DOHH2 (cell line): Measurements from ENCODE around the gene UAP1L1.

Experiments used
- H3F3A ChIP-seq: fragments of 200-600 bp; sonication (generic), shearing (Covaris generic); 2 replicates; pipeline ENCODE4 v1.6.0; 2016; ENCODE audit warnings: antibody characterized with exemption, mild to moderate bottlenecking; ENCODE audit not compliant: control insufficient read depth, insufficient read depth
- H3K27ac ChIP-seq: fragments of 200-600 bp; sonication (generic); 2 replicates; pipeline ENCODE4 v1.5.1; 2014; ENCODE audit warnings: low read depth, mild to moderate bottlenecking, low read length, moderate library complexity
- H3K27me3 ChIP-seq: fragments of 200-600 bp; sonication (generic); 2 replicates; pipeline ENCODE4 v1.6.1; 2014; ENCODE audit warnings: mild to moderate bottlenecking, low read length, mixed read lengths; ENCODE audit not compliant: control insufficient read depth
- H3K36me3 ChIP-seq: fragments of 200-600 bp; sonication (generic); 2 replicates; pipeline ENCODE4 v1.6.1; 2014; ENCODE audit warnings: mild to moderate bottlenecking, low read length, moderate library complexity, mixed read lengths; ENCODE audit not compliant: control insufficient read depth
- H3K4me1 ChIP-seq: fragments of 200-600 bp; sonication (generic); 2 replicates; pipeline ENCODE4 v1.6.1; 2014; ENCODE audit warnings: mild to moderate bottlenecking, low read length, mixed read lengths; ENCODE audit not compliant: control insufficient read depth
- H3K4me2 ChIP-seq: fragments of 200-600 bp; sonication (generic); 2 replicates; pipeline ENCODE4 v1.6.0; 2014; ENCODE audit warnings: mild to moderate bottlenecking, low read length, moderate library complexity
- H3K4me3 ChIP-seq: fragments of 200-600 bp; sonication (generic); 2 replicates; pipeline ENCODE4 v1.5.1; 2014; ENCODE audit warnings: mild to moderate bottlenecking, low read length, mixed read lengths
- H3K79me2 ChIP-seq: fragments of 200-600 bp; sonication (generic); 2 replicates; pipeline ENCODE4 v1.6.1; 2014; ENCODE audit warnings: mild to moderate bottlenecking, low read length, mixed read lengths; ENCODE audit not compliant: control insufficient read depth
- H3K9me2 ChIP-seq: fragments of 200-600 bp; sonication (generic); replicated peaks from 2 replicates; pipeline ENCODE4 v1.6.1; 2014; ENCODE audit warnings: mild to moderate bottlenecking, low read length, mixed read lengths; ENCODE audit not compliant: control insufficient read depth
- H3K9me3 ChIP-seq: fragments of 200-600 bp; sonication (generic); 2 replicates; pipeline ENCODE4 v1.6.1; 2014; ENCODE audit warnings: antibody characterized with exemption, low read length, mixed read lengths; ENCODE audit not compliant: control insufficient read depth, insufficient read depth
- H4K20me1 ChIP-seq: fragments of 200-600 bp; sonication (generic); 2 replicates; pipeline ENCODE4 v1.6.0; 2014; ENCODE audit warnings: low read depth, mild to moderate bottlenecking, antibody characterized with exemption, low read length, moderate library complexity; ENCODE audit not compliant: control insufficient read depth, insufficient read depth
- CTCF ChIP-seq: fragments of 200-600 bp; sonication (generic); IDR thresholded peaks from one replicate; pipeline ENCODE4 v1.5.1; 2014; ENCODE audit warnings: antibody characterized with exemption, mild to moderate bottlenecking, low read depth, low read length; ENCODE audit not compliant: poor library complexity, severe bottlenecking
- EZH2phosphoT487 ChIP-seq: fragments of 200-600 bp; sonication (generic); IDR thresholded peaks from 2 replicates; pipeline ENCODE4 v1.6.1; 2017; ENCODE audit warnings: borderline replicate concordance, mild to moderate bottlenecking, antibody characterized with exemption, low read length, moderate library complexity, mixed read lengths

UAP1L1 gene

GRCh38 chr9:137106662-137107250, 29.4 kb downstream of the UAP1L1 start:
- Histone ChIP-seq H3K27ac (no peak overlapping the region), H4K20me1 (no peaks in the 10 kb centered on the region), H3K4me2 (no peak overlapping the region), H3K4me1 (no peaks in the 10 kb centered on the region), H3K79me2 (no peaks in the 10 kb centered on the region), H3K27me3 (no peaks in the 10 kb centered on the region), H3F3A (peaks cover 12% of the 10 kb centered on the region; the same call in 1 of the 2 replicates), H3K9me2 (no peaks in the 10 kb centered on the region), H3K9me3 (peaks cover 22% of the 10 kb centered on the region), H3K36me3 (peaks cover 82% of the 10 kb centered on the region), H3K4me3 (no peak overlapping the region)
- TF ChIP-seq CTCF (no peak), EZH2phosphoT487 (no peak)

DNA sequence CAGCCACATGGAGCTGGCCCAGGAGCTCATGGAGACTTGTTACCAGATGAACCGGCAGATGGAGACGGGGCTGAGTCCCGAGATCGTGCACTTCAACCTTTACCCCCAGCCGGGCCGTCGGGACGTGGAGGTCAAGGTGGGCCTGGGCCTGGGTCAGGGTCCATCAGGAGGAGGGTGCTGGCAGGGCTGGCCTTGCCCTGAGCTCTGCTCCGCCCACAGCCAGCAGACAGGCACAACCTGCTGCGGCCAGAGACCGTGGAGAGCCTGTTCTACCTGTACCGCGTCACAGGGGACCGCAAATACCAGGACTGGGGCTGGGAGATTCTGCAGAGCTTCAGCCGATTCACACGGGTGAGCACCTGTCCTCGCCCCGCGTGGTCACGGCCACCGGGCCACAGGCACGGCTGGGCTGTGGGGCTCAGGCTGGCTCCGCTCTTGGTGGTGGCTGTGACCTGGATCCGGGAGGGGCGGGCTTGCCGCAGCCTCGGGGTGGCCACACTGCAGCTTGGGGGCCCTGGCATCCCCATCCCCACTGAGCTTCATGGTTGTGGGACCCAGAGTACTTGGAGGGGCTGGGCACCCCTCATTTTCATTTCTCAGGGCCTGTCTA, 30.1 kb downstream of the UAP1L1 start:
- Histone ChIP-seq H3K79me2 (peaks cover under 1% of the 10 kb centered on the region), H3K9me2 (no peaks in the 10 kb centered on the region), H3K27ac (no peak overlapping the region), H3K4me2 (no peak overlapping the region), H3K4me3 (no peak overlapping the region), H3K36me3 (peaks cover 82% of the 10 kb centered on the region), H3K27me3 (no peaks in the 10 kb centered on the region), H3F3A (peaks cover 6% of the 10 kb centered on the region; the same call in 1 of the 2 replicates), H3K4me1 (no peaks in the 10 kb centered on the region), H3K9me3 (peaks cover 16% of the 10 kb centered on the region), H4K20me1 (no peaks in the 10 kb centered on the region)
- TF ChIP-seq CTCF (no peak), EZH2phosphoT487 (no peak)

DNA sequence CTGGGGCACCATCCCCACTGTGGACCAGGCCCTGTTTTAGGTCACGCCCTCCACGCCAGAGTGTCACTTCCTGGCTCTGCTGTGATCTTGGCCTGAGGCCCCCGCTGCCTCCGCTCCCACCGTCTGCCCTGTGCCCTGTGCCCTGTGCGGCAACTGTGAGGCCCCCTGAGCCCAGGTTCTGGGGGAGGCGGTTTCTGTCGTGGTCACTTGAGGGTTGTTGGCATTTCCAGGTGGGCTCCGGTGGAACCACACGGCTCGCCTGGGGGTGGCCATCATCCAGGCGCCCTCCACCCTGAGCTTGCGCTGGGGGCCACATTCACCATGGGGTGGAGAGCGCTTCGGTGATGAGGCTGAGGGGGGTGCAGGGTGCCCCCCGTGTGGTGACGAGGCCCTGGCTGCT, 30.7 kb downstream of the UAP1L1 start:
- TF ChIP-seq CTCF (no peak), EZH2phosphoT487 (no peak)
- no peaks in the 10 kb centered on the region for H3K9me2 ChIP-seq
- H3K4me1 ChIP-seq, result 0 out of 2 replicates have a peak, but pooled peaks cover 3% of the 10 kb centered on the region
- H3K79me2 ChIP-seq, result peaks cover 6% of the 10 kb centered on the region
- no peaks in the 10 kb centered on the region for H4K20me1 ChIP-seq
- no peak overlapping the region for H3K4me3 ChIP-seq
- H3K4me2 ChIP-seq, result no peak overlapping the region
- peaks cover 82% of the 10 kb centered on the region for H3K36me3 ChIP-seq
- no peak overlapping the region for H3K27ac ChIP-seq
- peaks cover 10% of the 10 kb centered on the region for H3K9me3 ChIP-seq
- H3K27me3 ChIP-seq, result no peaks in the 10 kb centered on the region
- peaks cover 3% of the 10 kb centered on the region; the same call in 1 of the 2 replicates for H3F3A ChIP-seq
